ENCODE measurements around the gene SLC17A4.

- TF ChIP-seq CTCF (IDR thresholded peaks at IDR 0.05) (no peak), EP300 (IDR thresholded peaks at IDR 0.05) (no peak)
Measured at GRCh38 chr6:25821341-25821740, 66.8 kb downstream of the SLC17A4 start.

Data from stomach (tissue), 4 donors.